H9 (cell line): ENCODE measurements around the gene ODAD3. TPM values are rescaled to one million over a fixed set of nuclear protein-coding genes. Genes with fewer than 3 reads are reported as not detected.

Experiments used
- DNase-seq: peaks from one replicate; pipeline ENCODE4 v3.0.0-alpha.2; 2017
- H2AFZ ChIP-seq: one replicate; pipeline ENCODE4 v1.6.1; 2013; ENCODE audit warnings: mild to moderate bottlenecking, low read length, control low read depth, moderate library complexity
- H2AK5ac ChIP-seq: 2 replicates; pipeline ENCODE4 v1.6.1; 2013; ENCODE audit warnings: low read length, control low read depth, mixed read lengths; ENCODE audit not compliant: insufficient read length
- H2BK120ac ChIP-seq: one replicate; pipeline ENCODE4 v1.6.1; 2013; ENCODE audit warnings: low read depth, mild to moderate bottlenecking, low read length, control low read depth, inconsistent platforms; ENCODE audit not compliant: poor library complexity, severe bottlenecking
- H2BK12ac ChIP-seq: 2 replicates; pipeline ENCODE4 v1.6.1; 2013; ENCODE audit warnings: low read length, control low read depth, mixed read lengths, low read depth; ENCODE audit not compliant: insufficient read length
- H2BK15ac ChIP-seq: 2 replicates; pipeline ENCODE4 v1.6.1; 2013; ENCODE audit warnings: low read depth, low read length, control low read depth
- H2BK20ac ChIP-seq: one replicate; pipeline ENCODE4 v1.6.1; 2013; ENCODE audit warnings: low read depth, mild to moderate bottlenecking, low read length, control low read depth, inconsistent platforms; ENCODE audit not compliant: poor library complexity, severe bottlenecking
- H2BK5ac ChIP-seq: 2 replicates; pipeline ENCODE4 v1.6.1; 2013; ENCODE audit warnings: low read length, control low read depth, mixed read lengths; ENCODE audit not compliant: insufficient read length
- H3K14ac ChIP-seq: 2 replicates; pipeline ENCODE4 v1.6.1; 2013; ENCODE audit warnings: low read length, control low read depth; ENCODE audit not compliant: insufficient read depth
- H3K18ac ChIP-seq: 2 replicates; pipeline ENCODE4 v1.6.1; 2013; ENCODE audit warnings: low read depth, mild to moderate bottlenecking, mixed read lengths, low read length, control low read depth; ENCODE audit not compliant: insufficient read length
- H3K23ac ChIP-seq: 2 replicates; pipeline ENCODE4 v1.6.1; 2013; ENCODE audit warnings: low read length, control low read depth, mixed read lengths, low read depth; ENCODE audit not compliant: insufficient read length
- H3K23me2 ChIP-seq: 2 replicates; pipeline ENCODE4 v1.6.1; 2013; ENCODE audit warnings: low read depth, mild to moderate bottlenecking, mixed read lengths, low read length, control low read depth; ENCODE audit not compliant: insufficient read length, poor library complexity, severe bottlenecking
- H3K27ac ChIP-seq: 2 replicates; pipeline ENCODE4 v1.5.1; 2013; ENCODE audit warnings: low read length, control low read depth, mixed read lengths, low read depth; ENCODE audit not compliant: insufficient read length
- H3K27me3 ChIP-seq: 2 replicates; pipeline ENCODE4 v1.6.1; 2013; ENCODE audit warnings: low read length, control low read depth, inconsistent platforms; ENCODE audit not compliant: insufficient read depth
- H3K4ac ChIP-seq: 2 replicates; pipeline ENCODE4 v1.6.1; 2013; ENCODE audit warnings: low read depth, mild to moderate bottlenecking, control low read depth, inconsistent platforms, low read length, moderate library complexity
- H3K4me1 ChIP-seq: 2 replicates; pipeline ENCODE4 v1.6.1; 2013; ENCODE audit warnings: low read length, control low read depth, inconsistent platforms; ENCODE audit not compliant: insufficient read depth
- H3K4me2 ChIP-seq: 2 replicates; pipeline ENCODE4 v1.6.1; 2013; ENCODE audit warnings: low read length, control low read depth, mixed read lengths; ENCODE audit not compliant: insufficient read length, insufficient read depth
- H3K56ac ChIP-seq: 2 replicates; pipeline ENCODE4 v1.6.1; 2013; ENCODE audit warnings: low read depth, mild to moderate bottlenecking, mixed read lengths, low read length, control low read depth; ENCODE audit not compliant: insufficient read length
- H3K79me1 ChIP-seq: 2 replicates; pipeline ENCODE4 v1.6.1; 2013; ENCODE audit warnings: low read depth, mild to moderate bottlenecking, moderate library complexity, low read length, control low read depth, inconsistent platforms; ENCODE audit not compliant: insufficient read depth, poor library complexity, severe bottlenecking
- H3K79me2 ChIP-seq: 2 replicates; pipeline ENCODE4 v1.6.1; 2013; ENCODE audit warnings: low read length, control low read depth, inconsistent platforms; ENCODE audit not compliant: insufficient read depth
- H3K9ac ChIP-seq: 2 replicates; pipeline ENCODE4 v1.6.1; 2013; ENCODE audit warnings: low read length, control low read depth, mixed read lengths; ENCODE audit not compliant: insufficient read length; ENCODE audit errors: extremely low read depth
- H3K9me3 ChIP-seq: one replicate; pipeline ENCODE4 v1.6.1; 2013; ENCODE audit warnings: low read depth, low read length, inconsistent platforms; ENCODE audit not compliant: control insufficient read depth
- H3T11ph ChIP-seq: one replicate; pipeline ENCODE4 v1.6.1; 2013; ENCODE audit warnings: mild to moderate bottlenecking, low read length, control low read depth, inconsistent platforms
- H4K20me1 ChIP-seq: one replicate; pipeline ENCODE4 v1.6.1; 2013; ENCODE audit not compliant: control insufficient read depth, insufficient read length, insufficient read depth
- H4K5ac ChIP-seq: 2 replicates; pipeline ENCODE4 v1.6.1; 2013; ENCODE audit warnings: low read depth, mild to moderate bottlenecking, mixed read lengths, low read length, control low read depth; ENCODE audit not compliant: insufficient read length
- H4K8ac ChIP-seq: replicated peaks from 2 replicates; pipeline ENCODE4 v1.6.1; 2013; ENCODE audit warnings: low read length, control low read depth, mixed read lengths, low read depth; ENCODE audit not compliant: insufficient read length
- H4K91ac ChIP-seq: 2 replicates; pipeline ENCODE4 v1.6.1; 2013; ENCODE audit warnings: low read depth, mild to moderate bottlenecking, moderate library complexity, mixed read lengths, low read length, control low read depth; ENCODE audit not compliant: insufficient read length
- H3K27ac Mint-ChIP-seq, 3 experiments: 2 replicates in 2 of 3; 3 replicates in 1 of 3; pipeline ENCODE4 v1.8.0; 2020 to 2021; ENCODE audit warnings: mixed read lengths in 3 of 3, mild to moderate bottlenecking in 1 of 3, moderate library complexity in 1 of 3
- H3K27me3 Mint-ChIP-seq: 2 replicates; pipeline ENCODE4 v1.8.0; 2021; ENCODE audit warnings: low read depth, mild to moderate bottlenecking, moderate library complexity, mixed read lengths
- H3K36me3 Mint-ChIP-seq, 3 experiments: 2 replicates in 2 of 3; 3 replicates in 1 of 3; pipeline ENCODE4 v1.8.0; 2020 to 2021; ENCODE audit warnings: low read depth in 3 of 3, mixed read lengths in 3 of 3; ENCODE audit not compliant: insufficient read depth in 1 of 3
- H3K4me1 Mint-ChIP-seq, 2 experiments: 2 replicates each; pipeline ENCODE4 v1.8.0; 2020; ENCODE audit warnings: mixed read lengths in 2 of 2
- H3K4me3 Mint-ChIP-seq, 2 experiments: 2 replicates in 1 of 2; 3 replicates in 1 of 2; pipeline ENCODE4 v1.8.0; 2020 to 2021; ENCODE audit warnings: mild to moderate bottlenecking in 2 of 2, mixed read lengths in 2 of 2, moderate library complexity in 1 of 2
- H3K9me3 Mint-ChIP-seq, 2 experiments: 2 replicates in 1 of 2; 3 replicates in 1 of 2; pipeline ENCODE4 v1.8.0; 2020; ENCODE audit warnings: mild to moderate bottlenecking in 2 of 2, mixed read lengths in 2 of 2, moderate library complexity in 1 of 2
- CTCF ChIP-seq: fragments of 200-600 bp; sonication (generic); conservative IDR thresholded peaks from 3 replicates; pipeline ENCODE4 v1.8.0; 2021; ENCODE audit warnings: antibody characterized with exemption, mild to moderate bottlenecking
- WGBS: extraction: QIAGEN DNeasy Blood & Tissue Kit; methylation state at CpG from one replicate; pipeline ENCODE4 v1.1.7; 2013; ENCODE audit warnings: missing lambda C conversion rate, low lambda C conversion rate, mixed read lengths; ENCODE audit not compliant: insufficient read length; ENCODE audit errors: extremely low coverage; 5-methylcytosine and 5-hydroxymethylcytosine counted together
- total RNA-seq: library from RNA; stranded (reverse); gene quantifications from 2 replicates; pipeline ENCODE4 v1.2.1, GENCODE V29; 2021

ODAD3 gene
- total RNA-seq, 1 experiment from 2014 or later: 2.5 TPM

GRCh38 chr19:11482384-11483050 is 47.6 kb upstream of the ODAD3 start:
- Histone ChIP-seq H3K79me2 (no peaks in the 10 kb centered on the region), H4K20me1 (no peaks in the 10 kb centered on the region), H3K4ac (no peak overlapping the region), H2BK15ac (no peak overlapping the region), H4K8ac (no peak overlapping the region), H2BK12ac (no peak overlapping the region), H3K79me1 (no peaks in the 10 kb centered on the region), H2AFZ (no peak overlapping the region), H3K4me1 (no peaks in the 10 kb centered on the region), H3K9me3 (no peaks in the 10 kb centered on the region), H2BK5ac (no peak overlapping the region), H3K27me3 (peaks cover 12% of the 10 kb centered on the region; the same call in 1 of the 2 replicates), H3K23me2 (peaks cover 7% of the 10 kb centered on the region), H4K5ac (no peak overlapping the region), H2AK5ac (no peak overlapping the region), H3K56ac (no peak overlapping the region), H3K4me2 (peak overlapping the region; percentile 28), H2BK20ac (no peak overlapping the region), H4K91ac (no peak overlapping the region), H3K18ac (peak overlapping the region; percentile 77), H2BK120ac (no peak overlapping the region), H3K27ac (no peak overlapping the region), H3T11ph (no peak overlapping the region), H3K23ac (no peak overlapping the region), H3K14ac (peak overlapping the region; percentile 37; the same call in 1 of the 2 replicates), H3K9ac (no peak overlapping the region)
- Mint-ChIP-seq H3K27ac (0 out of 7 replicates have a peak overlapping the region, but pooled peaks of 1 of the 3 experiments have one; percentile 74), H3K4me3 (peak overlapping the region; percentile 50 to 77), H3K9me3 (peaks cover 0 to 4% of the 10 kb centered on the region in 2 experiments; a peak in 3 of 5 replicates), H3K4me1 (peaks cover 4 to 18% of the 10 kb centered on the region in 2 experiments; a peak in 3 of 4 replicates), H3K27me3 (peaks cover 39% of the 10 kb centered on the region), H3K36me3 (no peaks in the 10 kb centered on the region; a peak in 1 of 7 replicates)
- DNase-seq: peak; percentile 89
- TF ChIP-seq CTCF: peak; percentile 98
- no CpG with 5 or more reads among the region's 58 CpGs for WGBS
